HPDE6-E6E7 (cell line): ENCODE results near the gene ADAMTS7.
"Not testable (repeated sequence)": the region's sequence is repeated elsewhere in the genome, so short reads cannot be mapped to it uniquely, and the experiment has no call there.

Experiments
- DNase-seq: peaks from one replicate; pipeline ENCODE4 v3.0.0; 2011; ENCODE audit warnings: missing footprints; ENCODE audit errors: extremely low spot score

ADAMTS7 gene

GRCh38 chr15:78726870-78727551, 84.3 kb downstream of the ADAMTS7 start:
- no peak for DNase-seq

- not testable (repeated sequence) for DNase-seq
Observed at GRCh38 chr15:78719819-78720450, 91.3 kb downstream of the ADAMTS7 start.

- no peak for DNase-seq
Observed at GRCh38 chr15:78718837-78719236, 92.4 kb downstream of the ADAMTS7 start.

- no peak for DNase-seq
Observed at GRCh38 chr15:78717956-78718656, 93.2 kb downstream of the ADAMTS7 start.

GRCh38 chr15:78716651-78717050, 94.6 kb downstream of the ADAMTS7 start:
- DNase-seq = no peak

GRCh38 chr15:78715930-78716329, 95.3 kb downstream of the ADAMTS7 start:
- DNase-seq = peak; percentile 22

GRCh38 chr15:78715434-78715833, 95.8 kb downstream of the ADAMTS7 start:
- DNase-seq = no peak

GRCh38 chr15:78714890-78715289, 96.4 kb downstream of the ADAMTS7 start:
- DNase-seq = no peak

GRCh38 chr15:78712797-78713515, 98.3 kb downstream of the ADAMTS7 start:
- no peak for DNase-seq

GRCh38 chr15:78711638-78712037, 99.6 kb downstream of the ADAMTS7 start:
- no peak for DNase-seq

- peak; percentile 54 for DNase-seq
Observed at GRCh38 chr15:78709263-78709882, 101.9 kb downstream of the ADAMTS7 start.
